ENCODE results near the gene ITGAE. TPM values are rescaled to one million over a fixed set of nuclear protein-coding genes. Genes with fewer than 3 reads are reported as not detected.

Gene ITGAE
- total and polyA plus RNA-seq, 2 experiments from 2014 or later: 11.7 to 44.9 TPM

DNA sequence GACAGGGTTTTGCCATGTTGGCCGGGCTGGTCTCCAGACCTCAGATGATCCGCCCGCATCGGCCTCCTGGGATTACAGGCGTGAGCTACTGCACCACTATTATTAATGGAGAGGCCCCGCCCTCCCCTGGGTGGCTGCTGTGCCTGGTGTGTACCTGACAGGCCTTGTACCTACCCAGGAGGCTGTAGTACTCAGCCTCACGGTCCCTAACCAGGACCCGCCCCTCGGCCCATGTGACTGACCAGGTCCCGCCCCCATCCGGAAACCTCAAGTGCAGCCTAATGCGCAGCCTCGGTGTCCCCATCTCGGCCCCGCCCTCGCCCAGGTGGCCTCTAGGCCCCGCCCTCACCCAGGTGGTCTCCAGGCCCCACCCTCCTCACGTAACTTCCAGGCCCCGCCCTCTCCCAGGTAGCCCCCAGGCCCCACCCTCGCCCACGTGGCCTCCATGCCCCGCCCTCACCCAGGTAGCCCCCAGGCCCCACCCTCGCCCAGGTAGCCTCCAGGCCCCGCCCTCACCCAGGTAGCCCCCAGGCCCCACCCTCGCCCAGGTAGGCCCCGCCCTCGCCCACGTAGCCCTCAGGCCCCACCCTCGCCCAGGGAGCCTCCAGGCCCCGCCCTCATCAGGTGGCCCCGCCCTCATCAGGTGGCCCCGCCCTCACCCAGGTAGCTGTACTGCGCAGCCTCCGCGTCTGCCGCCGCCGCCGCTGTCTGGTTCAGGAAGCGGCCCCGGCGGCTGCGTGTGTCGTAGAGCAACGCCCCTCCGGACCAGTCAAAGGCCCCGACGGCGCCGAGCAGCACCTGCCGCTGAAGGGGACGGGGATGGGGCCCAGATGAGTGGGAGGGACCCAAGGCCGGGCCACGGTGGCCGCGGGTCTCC is 46.3 kb downstream of the ITGAE start:
- Histone ChIP-seq H3K9me2 (ENCODE audit: insufficient read depth) (no peaks in the 10 kb centered on the region), H2AFZ (peak overlapping the region; percentile 87), H3K4me2 (peak overlapping the region; percentile 86), H3K27me3 (ENCODE audit: insufficient read depth) (no peaks in the 10 kb centered on the region), H3F3A (replicated peaks; ENCODE audit: low read depth) (no peaks in the 10 kb centered on the region), H3K4me3 (peak overlapping the region; percentile 79), H3K4me1 (ENCODE audit: insufficient read depth) (peaks cover 6% of the 10 kb centered on the region; the same call in 1 of the 2 replicates), H3K79me2 (replicated peaks; ENCODE audit: insufficient read depth) (no peaks in the 10 kb centered on the region), H4K20me1 (replicated peaks; ENCODE audit: insufficient read depth) (no peaks in the 10 kb centered on the region), H3K36me3 (ENCODE audit: insufficient read depth) (no peaks in the 10 kb centered on the region), H3K27ac (ENCODE audit: low read depth) (peak overlapping the region; percentile 81; the same call in 1 of the 2 replicates)
- H3K4me3 Mint-ChIP-seq: peak overlapping the region; percentile 70; the same call in 2 of the 3 replicates
- peaks cover 7% of the 10 kb centered on the region for H3K36me3 Mint-ChIP-seq (ENCODE audit: low read depth)
- peaks cover 10% of the 10 kb centered on the region for H3K4me1 Mint-ChIP-seq
- DNase-seq (ENCODE audit: low spot score) (peak; percentile 100), ATAC-seq (peak; percentile 93)
- peaks cover 16% of the 10 kb centered on the region for H3K27me3 Mint-ChIP-seq (ENCODE audit: insufficient read depth, low read depth, poor library complexity)
- TF ChIP-seq CREB1 (CRISPR knock-in tag; IDR thresholded peaks at IDR 0.05; ENCODE audit: low read depth) (peak; percentile 33; the same call in 1 of the 2 replicates), EZH2phosphoT487 (IDR thresholded peaks at IDR 0.05; ENCODE audit: unreplicated experiment) (no peak), CTCF (conservative IDR thresholded peaks at IDR 0.05; ENCODE audit: low read depth in 2 of 2) (no peak), POLR2AphosphoS5 (IDR thresholded peaks at IDR 0.05; ENCODE audit: low read depth) (peak; percentile 96), ZNF331 (CRISPR knock-in tag; IDR thresholded peaks at IDR 0.05; ENCODE audit: low read depth) (no peak)
- no peak overlapping the region for H3K27ac Mint-ChIP-seq
- peaks cover 6% of the 10 kb centered on the region for H3K9me3 Mint-ChIP-seq

DNA sequence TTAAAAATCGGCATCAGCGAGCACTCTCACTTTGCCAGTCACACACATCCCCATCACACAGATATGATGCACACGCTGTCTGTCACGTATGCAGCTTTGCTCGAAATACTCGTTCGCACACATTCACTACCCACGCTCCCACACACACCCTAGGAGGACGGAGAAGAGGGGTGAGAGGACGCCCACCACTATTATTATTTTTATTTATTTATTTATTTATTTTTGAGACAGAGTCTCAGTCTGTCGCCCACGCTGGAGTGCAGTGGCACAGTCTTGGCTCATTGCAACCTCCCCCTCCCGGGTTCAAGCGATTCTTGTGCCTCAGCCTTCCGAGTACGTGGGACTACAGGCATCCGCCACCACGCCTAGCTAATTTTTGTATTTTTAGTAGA is 46.9 kb downstream of the ITGAE start:
- peaks cover 16% of the 10 kb centered on the region for H3K27me3 Mint-ChIP-seq (ENCODE audit: insufficient read depth, low read depth, poor library complexity)
- Histone ChIP-seq H3K9me2 (ENCODE audit: insufficient read depth) (no peaks in the 10 kb centered on the region), H4K20me1 (replicated peaks; ENCODE audit: insufficient read depth) (no peaks in the 10 kb centered on the region), H3K27ac (ENCODE audit: low read depth) (no peak overlapping the region), H3K36me3 (ENCODE audit: insufficient read depth) (no peaks in the 10 kb centered on the region), H3K79me2 (replicated peaks; ENCODE audit: insufficient read depth) (no peaks in the 10 kb centered on the region), H3K4me2 (peak overlapping the region; percentile 57), H3F3A (replicated peaks; ENCODE audit: low read depth) (no peaks in the 10 kb centered on the region), H3K4me1 (ENCODE audit: insufficient read depth) (peaks cover 6% of the 10 kb centered on the region; the same call in 1 of the 2 replicates), H2AFZ (peak overlapping the region; percentile 78; the same call in 1 of the 2 replicates), H3K27me3 (ENCODE audit: insufficient read depth) (no peaks in the 10 kb centered on the region), H3K4me3 (peak overlapping the region; percentile 34; the same call in 1 of the 2 replicates)
- peak overlapping the region; percentile 86; the same call in 1 of the 2 replicates for H3K27ac Mint-ChIP-seq
- ATAC-seq (no peak), DNase-seq (ENCODE audit: low spot score) (no peak)
- H3K4me1 Mint-ChIP-seq: peaks cover 10% of the 10 kb centered on the region
- H3K4me3 Mint-ChIP-seq: peak overlapping the region; percentile 57
- H3K9me3 Mint-ChIP-seq: no peaks in the 10 kb centered on the region; the same call in 2 of the 3 replicates
- H3K36me3 Mint-ChIP-seq (ENCODE audit: low read depth): peaks cover under 1% of the 10 kb centered on the region; the same call in 1 of the 3 replicates
- no peak for TF ChIP-seq EZH2 (IDR thresholded peaks at IDR 0.05; ENCODE audit: low read depth, unreplicated experiment)
- no peak for TF ChIP-seq STAT1 (IDR thresholded peaks at IDR 0.05; ENCODE audit: unreplicated experiment)
- TF ChIP-seq, protein P1, sequence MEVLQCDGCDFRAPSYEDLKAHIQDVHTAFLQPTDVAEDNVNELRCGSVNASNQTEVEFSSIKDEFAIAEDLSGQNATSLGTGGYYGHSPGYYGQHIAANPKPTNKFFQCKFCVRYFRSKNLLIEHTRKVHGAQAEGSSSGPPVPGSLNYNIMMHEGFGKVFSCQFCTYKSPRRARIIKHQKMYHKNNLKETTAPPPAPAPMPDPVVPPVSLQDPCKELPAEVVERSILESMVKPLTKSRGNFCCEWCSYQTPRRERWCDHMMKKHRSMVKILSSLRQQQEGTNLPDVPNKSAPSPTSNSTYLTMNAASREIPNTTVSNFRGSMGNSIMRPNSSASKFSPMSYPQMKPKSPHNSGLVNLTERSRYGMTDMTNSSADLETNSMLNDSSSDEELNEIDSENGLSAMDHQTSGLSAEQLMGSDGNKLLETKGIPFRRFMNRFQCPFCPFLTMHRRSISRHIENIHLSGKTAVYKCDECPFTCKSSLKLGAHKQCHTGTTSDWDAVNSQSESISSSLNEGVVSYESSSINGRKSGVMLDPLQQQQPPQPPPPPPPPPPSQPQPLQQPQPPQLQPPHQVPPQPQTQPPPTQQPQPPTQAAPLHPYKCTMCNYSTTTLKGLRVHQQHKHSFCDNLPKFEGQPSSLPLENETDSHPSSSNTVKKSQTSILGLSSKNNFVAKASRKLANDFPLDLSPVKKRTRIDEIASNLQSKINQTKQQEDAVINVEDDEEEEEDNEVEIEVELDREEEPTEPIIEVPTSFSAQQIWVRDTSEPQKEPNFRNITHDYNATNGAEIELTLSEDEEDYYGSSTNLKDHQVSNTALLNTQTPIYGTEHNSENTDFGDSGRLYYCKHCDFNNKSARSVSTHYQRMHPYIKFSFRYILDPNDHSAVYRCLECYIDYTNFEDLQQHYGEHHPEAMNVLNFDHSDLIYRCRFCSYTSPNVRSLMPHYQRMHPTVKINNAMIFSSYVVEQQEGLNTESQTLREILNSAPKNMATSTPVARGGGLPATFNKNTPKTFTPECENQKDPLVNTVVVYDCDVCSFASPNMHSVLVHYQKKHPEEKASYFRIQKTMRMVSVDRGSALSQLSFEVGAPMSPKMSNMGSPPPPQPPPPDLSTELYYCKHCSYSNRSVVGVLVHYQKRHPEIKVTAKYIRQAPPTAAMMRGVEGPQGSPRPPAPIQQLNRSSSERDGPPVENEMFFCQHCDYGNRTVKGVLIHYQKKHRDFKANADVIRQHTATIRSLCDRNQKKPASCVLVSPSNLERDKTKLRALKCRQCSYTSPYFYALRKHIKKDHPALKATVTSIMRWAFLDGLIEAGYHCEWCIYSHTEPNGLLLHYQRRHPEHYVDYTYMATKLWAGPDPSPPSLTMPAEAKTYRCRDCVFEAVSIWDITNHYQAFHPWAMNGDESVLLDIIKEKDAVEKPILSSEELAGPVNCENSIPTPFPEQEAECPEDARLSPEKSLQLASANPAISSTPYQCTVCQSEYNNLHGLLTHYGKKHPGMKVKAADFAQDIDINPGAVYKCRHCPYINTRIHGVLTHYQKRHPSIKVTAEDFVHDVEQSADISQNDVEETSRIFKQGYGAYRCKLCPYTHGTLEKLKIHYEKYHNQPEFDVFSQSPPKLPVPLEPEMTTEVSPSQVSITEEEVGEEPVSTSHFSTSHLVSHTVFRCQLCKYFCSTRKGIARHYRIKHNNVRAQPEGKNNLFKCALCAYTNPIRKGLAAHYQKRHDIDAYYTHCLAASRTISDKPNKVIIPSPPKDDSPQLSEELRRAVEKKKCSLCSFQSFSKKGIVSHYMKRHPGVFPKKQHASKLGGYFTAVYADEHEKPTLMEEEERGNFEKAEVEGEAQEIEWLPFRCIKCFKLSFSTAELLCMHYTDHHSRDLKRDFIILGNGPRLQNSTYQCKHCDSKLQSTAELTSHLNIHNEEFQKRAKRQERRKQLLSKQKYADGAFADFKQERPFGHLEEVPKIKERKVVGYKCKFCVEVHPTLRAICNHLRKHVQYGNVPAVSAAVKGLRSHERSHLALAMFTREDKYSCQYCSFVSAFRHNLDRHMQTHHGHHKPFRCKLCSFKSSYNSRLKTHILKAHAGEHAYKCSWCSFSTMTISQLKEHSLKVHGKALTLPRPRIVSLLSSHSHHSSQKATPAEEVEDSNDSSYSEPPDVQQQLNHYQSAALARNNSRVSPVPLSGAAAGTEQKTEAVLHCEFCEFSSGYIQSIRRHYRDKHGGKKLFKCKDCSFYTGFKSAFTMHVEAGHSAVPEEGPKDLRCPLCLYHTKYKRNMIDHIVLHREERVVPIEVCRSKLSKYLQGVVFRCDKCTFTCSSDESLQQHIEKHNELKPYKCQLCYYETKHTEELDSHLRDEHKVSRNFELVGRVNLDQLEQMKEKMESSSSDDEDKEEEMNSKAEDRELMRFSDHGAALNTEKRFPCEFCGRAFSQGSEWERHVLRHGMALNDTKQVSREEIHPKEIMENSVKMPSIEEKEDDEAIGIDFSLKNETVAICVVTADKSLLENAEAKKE (CRISPR knock-in tag; IDR thresholded peaks at IDR 0.05): no peak
- TF ChIP-seq ZNF331 (CRISPR knock-in tag; IDR thresholded peaks at IDR 0.05; ENCODE audit: low read depth): no peak
- no peak for TF ChIP-seq ZNF114 (CRISPR knock-in tag; IDR thresholded peaks at IDR 0.05)
- TF ChIP-seq EZH2phosphoT487 (IDR thresholded peaks at IDR 0.05; ENCODE audit: unreplicated experiment): no peak

Data from GM23338 (cell line).